ENCODE results near the gene PGP.
A peak's percentile ranks its signal among the peaks of the same experiment; 100 is the strongest.

The PGP gene

GRCh38 chr16:2236337-2237101 lies 21.9 kb upstream of the PGP start, which contains the start of gene DNASE1L2:
Gene DNASE1L2 (plus strand): TSS chr16:2236444. CDS start chr16:2236817, 373 bp downstream.
- DNase-seq, result no peak

- DNase-seq, result no peak
Observed at GRCh38 chr16:2235695-2236336, 21.2 kb upstream of the PGP start.

GRCh38 chr16:2235234-2235651 lies 20.6 kb upstream of the PGP start:
- no peak for DNase-seq

- DNase-seq, result no peak
Observed at GRCh38 chr16:2234813-2235170, 20.2 kb upstream of the PGP start.

GRCh38 chr16:2233872-2234812 lies 19.5 kb upstream of the PGP start:
- no peak for DNase-seq

- DNase-seq, result no peak
Observed at GRCh38 chr16:2233046-2233775, 18.6 kb upstream of the PGP start.

GRCh38 chr16:2232094-2232990 lies 17.7 kb upstream of the PGP start:
- DNase-seq, result no peak

GRCh38 chr16:2231016-2231931 lies 16.6 kb upstream of the PGP start:
- no peak for DNase-seq

GRCh38 chr16:2230376-2230775 lies 15.7 kb upstream of the PGP start:
- no peak for DNase-seq

GRCh38 chr16:2229632-2230250 lies 15.1 kb upstream of the PGP start:
- no peak for DNase-seq

GRCh38 chr16:2229091-2229490 lies 14.5 kb upstream of the PGP start:
- no peak for DNase-seq

GRCh38 chr16:2228161-2228824 lies 13.7 kb upstream of the PGP start:
- DNase-seq, result no peak

GRCh38 chr16:2226918-2227317 lies 12.3 kb upstream of the PGP start:
- DNase-seq, result no peak

- DNase-seq, result no peak
Observed at GRCh38 chr16:2226245-2226793, 11.7 kb upstream of the PGP start.

- DNase-seq, result no peak
Observed at GRCh38 chr16:2223942-2224486, 9.4 kb upstream of the PGP start.

- peak; percentile 98 for DNase-seq
Observed at GRCh38 chr16:2223221-2223941, 8.7 kb upstream of the PGP start, which contains the start of gene E4F1. Gene E4F1 (plus strand): TSS chr16:2223591. CDS start chr16:2223614, 23 bp downstream.

- no peak for DNase-seq
Observed at GRCh38 chr16:2216330-2216729, 1.7 kb upstream of the PGP start.
